ENCODE results near the gene TUB.

Gene TUB

GRCh38 chr11:8106679-8107078 lies 25.7 kb downstream of the TUB start:
- H3K4me3 ChIP-seq (replicated peaks; ENCODE audit: low read depth, low read length) = no peak overlapping the region
- TF ChIP-seq, protein P1, sequence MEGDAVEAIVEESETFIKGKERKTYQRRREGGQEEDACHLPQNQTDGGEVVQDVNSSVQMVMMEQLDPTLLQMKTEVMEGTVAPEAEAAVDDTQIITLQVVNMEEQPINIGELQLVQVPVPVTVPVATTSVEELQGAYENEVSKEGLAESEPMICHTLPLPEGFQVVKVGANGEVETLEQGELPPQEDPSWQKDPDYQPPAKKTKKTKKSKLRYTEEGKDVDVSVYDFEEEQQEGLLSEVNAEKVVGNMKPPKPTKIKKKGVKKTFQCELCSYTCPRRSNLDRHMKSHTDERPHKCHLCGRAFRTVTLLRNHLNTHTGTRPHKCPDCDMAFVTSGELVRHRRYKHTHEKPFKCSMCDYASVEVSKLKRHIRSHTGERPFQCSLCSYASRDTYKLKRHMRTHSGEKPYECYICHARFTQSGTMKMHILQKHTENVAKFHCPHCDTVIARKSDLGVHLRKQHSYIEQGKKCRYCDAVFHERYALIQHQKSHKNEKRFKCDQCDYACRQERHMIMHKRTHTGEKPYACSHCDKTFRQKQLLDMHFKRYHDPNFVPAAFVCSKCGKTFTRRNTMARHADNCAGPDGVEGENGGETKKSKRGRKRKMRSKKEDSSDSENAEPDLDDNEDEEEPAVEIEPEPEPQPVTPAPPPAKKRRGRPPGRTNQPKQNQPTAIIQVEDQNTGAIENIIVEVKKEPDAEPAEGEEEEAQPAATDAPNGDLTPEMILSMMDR (IDR thresholded peaks at IDR 0.05; ENCODE audit: low read length, missing control alignments) = no peak
- DNase-seq (ENCODE audit: low read depth) = no peak

DNA sequence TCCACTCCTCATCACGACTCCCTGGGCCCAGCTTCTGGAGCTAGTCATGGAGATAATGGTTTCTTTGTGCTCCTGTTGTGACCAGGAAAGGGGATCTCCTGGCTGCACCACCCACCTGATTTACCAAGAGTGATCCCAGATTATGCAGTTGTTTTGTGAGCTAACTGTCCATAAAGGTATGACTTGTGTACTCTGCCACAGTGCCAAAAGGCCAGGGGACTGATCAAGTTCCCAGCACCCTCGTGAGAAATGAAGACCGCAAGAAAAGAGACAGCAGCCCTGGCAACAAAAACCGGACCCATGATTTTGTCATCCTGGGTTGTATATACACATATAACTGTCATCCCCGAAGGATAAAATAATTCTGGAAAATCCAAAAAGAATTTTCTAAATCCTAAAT lies 26.6 kb downstream of the TUB start:
- TF ChIP-seq, protein P1 (IDR thresholded peaks at IDR 0.05; ENCODE audit: low read length, missing control alignments) = no peak
- H3K4me3 ChIP-seq (replicated peaks; ENCODE audit: low read depth, low read length) = no peak overlapping the region
- no peak for DNase-seq (ENCODE audit: low read depth)

GRCh38 chr11:8108421-8108820 lies 27.4 kb downstream of the TUB start:
- TF ChIP-seq, protein P1 (IDR thresholded peaks at IDR 0.05; ENCODE audit: low read length, missing control alignments) = no peak

GRCh38 chr11:8109675-8110074 lies 28.7 kb downstream of the TUB start:
- DNase-seq (ENCODE audit: low read depth) = no peak
- no peak overlapping the region for H3K4me3 ChIP-seq (replicated peaks; ENCODE audit: low read depth, low read length)
- TF ChIP-seq, protein P1 (IDR thresholded peaks at IDR 0.05; ENCODE audit: low read length, missing control alignments) = no peak

More at GRCh38 chr11:8108421-8108820, 27.4 kb downstream of the TUB start:
- H3K4me3 ChIP-seq (replicated peaks; ENCODE audit: low read depth, low read length) = no peak overlapping the region
- no peak for DNase-seq (ENCODE audit: low read depth)

GRCh38 chr11:8110396-8110795 lies 29.4 kb downstream of the TUB start:
- no peak overlapping the region for H3K4me3 ChIP-seq (replicated peaks; ENCODE audit: low read depth, low read length)
- DNase-seq (ENCODE audit: low read depth) = no peak
- TF ChIP-seq, protein P1 (IDR thresholded peaks at IDR 0.05; ENCODE audit: low read length, missing control alignments) = no peak

GRCh38 chr11:8111636-8112035 lies 30.6 kb downstream of the TUB start:
- no peak for DNase-seq (ENCODE audit: low read depth)
- no peak overlapping the region for H3K4me3 ChIP-seq (replicated peaks; ENCODE audit: low read depth, low read length)
- TF ChIP-seq, protein P1 (IDR thresholded peaks at IDR 0.05; ENCODE audit: low read length, missing control alignments) = no peak

DNA sequence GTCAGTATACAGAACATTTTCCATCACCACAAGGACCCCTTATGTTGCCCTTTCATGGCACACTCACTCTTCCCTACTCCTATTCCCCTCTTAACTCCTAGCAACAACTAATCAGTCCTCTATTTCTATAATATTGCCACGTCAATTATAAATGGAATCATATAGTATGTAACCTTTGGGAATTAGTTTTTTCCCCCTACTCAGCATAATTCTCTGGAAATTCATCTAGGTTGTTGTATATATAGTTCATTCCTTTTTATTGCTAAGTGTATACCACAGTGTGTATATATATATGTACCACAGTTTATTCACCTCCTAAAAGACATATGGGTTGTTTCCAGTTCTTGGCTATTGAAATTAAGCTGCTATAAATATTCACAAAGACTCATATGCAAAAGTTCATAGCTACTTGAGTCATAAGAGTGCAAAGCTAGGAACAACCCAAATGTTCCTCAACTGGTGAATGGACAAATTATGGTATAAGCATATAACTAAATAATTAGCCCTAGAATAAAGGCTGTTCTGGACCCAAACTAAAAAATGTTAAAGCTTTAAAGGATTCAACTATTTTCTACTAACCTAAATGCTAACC lies 41.3 kb downstream of the TUB start:
- DNase-seq (ENCODE audit: low read depth) = no peak
- no peak overlapping the region for H3K4me3 ChIP-seq (replicated peaks; ENCODE audit: low read depth, low read length)
- TF ChIP-seq, protein P1 (IDR thresholded peaks at IDR 0.05; ENCODE audit: low read length, missing control alignments) = no peak

Measured in fibroblast of pulmonary artery (primary cell).